HepG2 (cell line): ENCODE results near the gene FGA. TPM values are rescaled to one million over a fixed set of nuclear protein-coding genes. Genes with fewer than 3 reads are reported as not detected.
A peak's percentile ranks its signal among the peaks of the same experiment; 100 is the strongest.

Experiments
- ARID5B ChIP-seq: IDR thresholded peaks from 2 replicates; pipeline ENCODE4 v1.4.0; 2020; ENCODE audit warnings: mild to moderate bottlenecking, missing genetic modification reagents
- BRD4 ChIP-seq: sonication (generic); formaldehyde crosslinking; IDR thresholded peaks from 2 replicates; pipeline ENCODE4 v1.4.0; 2020; ENCODE audit warnings: missing genetic modification reagents
- CCDC6 ChIP-seq: sonication (generic); formaldehyde crosslinking; IDR thresholded peaks from 2 replicates; pipeline ENCODE4 v1.8.1; 2022; ENCODE audit warnings: mild to moderate bottlenecking, missing genetic modification reagents, moderate library complexity
- CENPT ChIP-seq: sonication (generic); formaldehyde crosslinking; IDR thresholded peaks from 2 replicates; pipeline ENCODE4 v1.8.0; 2022; ENCODE audit warnings: low read depth, mild to moderate bottlenecking, moderate library complexity, missing genetic modification reagents
- CREB1 ChIP-seq, 2 experiments: fragments of 450-650 bp in 1 of 2; IDR thresholded peaks; 2 replicates each; pipeline ENCODE4 v1.6.1; 2016 to 2017; ENCODE audit warnings: control low read depth in 1 of 2, mild to moderate bottlenecking in 1 of 2, missing compliant biosample characterization in 1 of 2, missing genetic modification characterization in 1 of 2
- HOXA7 ChIP-seq: sonication (generic); formaldehyde crosslinking; IDR thresholded peaks from 2 replicates; pipeline ENCODE4 v1.8.1; 2022; ENCODE audit warnings: mild to moderate bottlenecking, missing genetic modification reagents, moderate library complexity
- SMAD1 ChIP-seq: sonication (generic); formaldehyde crosslinking; IDR thresholded peaks from 2 replicates; pipeline ENCODE4 v1.4.0; 2020; ENCODE audit warnings: missing genetic modification reagents, low read depth, mild to moderate bottlenecking, borderline replicate concordance
- SP1 ChIP-seq, 2 experiments: fragments of 450-650 bp in 1 of 2; sonication (generic) in 1 of 2; formaldehyde crosslinking in 1 of 2; IDR thresholded peaks; 2 replicates each; pipeline versions ENCODE4 v1.4.0 to v1.6.1; 2016 to 2020; ENCODE audit warnings: missing genetic modification reagents in 1 of 2
- TERF1 ChIP-seq: sonication (generic); formaldehyde crosslinking; IDR thresholded peaks from 2 replicates; pipeline ENCODE4 v1.8.0; 2022; ENCODE audit warnings: mild to moderate bottlenecking, missing genetic modification reagents, moderate library complexity
- ZFP37 ChIP-seq: sonication (generic); formaldehyde crosslinking; IDR thresholded peaks from 2 replicates; pipeline ENCODE4 v1.4.0; 2020; ENCODE audit warnings: missing genetic modification reagents, borderline replicate concordance
- ZMYM3 ChIP-seq: sonication (generic); formaldehyde crosslinking; IDR thresholded peaks from 2 replicates; pipeline ENCODE4 v1.5.1; 2020; ENCODE audit warnings: mild to moderate bottlenecking, missing genetic modification reagents
- ZMYM4 ChIP-seq: sonication (generic); formaldehyde crosslinking; IDR thresholded peaks from 2 replicates; pipeline ENCODE4 v1.8.1; 2023; ENCODE audit warnings: mild to moderate bottlenecking, missing genetic modification reagents
- ZNF124 ChIP-seq: sonication (generic); formaldehyde crosslinking; IDR thresholded peaks from 2 replicates; pipeline ENCODE4 v1.4.0; 2020; ENCODE audit warnings: missing genetic modification reagents
- ZNF550 ChIP-seq: sonication (generic); formaldehyde crosslinking; IDR thresholded peaks from 2 replicates; pipeline ENCODE4 v1.4.0; 2020; ENCODE audit warnings: mild to moderate bottlenecking, missing genetic modification reagents, borderline replicate concordance
- ZNF737 ChIP-seq: sonication (generic); formaldehyde crosslinking; IDR thresholded peaks from 2 replicates; pipeline ENCODE4 v1.5.0; 2020; ENCODE audit warnings: missing genetic modification reagents, mild to moderate bottlenecking, borderline replicate concordance
- polyA plus RNA-seq, 8 experiments: library from polyadenylated mRNA; depleted of rRNA in 3 of 8; stranded (reverse) in 7 of 8; unstranded in 1 of 8; fragments of >200 nt; fragmentation: Illumina TruSeq in 4 of 8; extraction: Trizol in 4 of 8; gene quantifications; 2 replicates each; pipeline versions ENCODE4 v1.2.1 to v1.2.3, GENCODE V29; 2011 to 2016; ENCODE audit warnings: low read depth in 4 of 8, missing spikeins in 1 of 8, mixed read lengths in 1 of 8; ENCODE audit not compliant: insufficient read depth in 1 of 8
- total RNA-seq, 5 experiments: library from RNA; depleted of rRNA; stranded (reverse); fragments of >200 nt; fragmentation: Illumina TruSeq; extraction: Trizol; gene quantifications; 2 replicates each; pipeline ENCODE4 v1.2.3, GENCODE V29; 2016; ENCODE audit warnings: low read depth in 1 of 5
- TF ChIP-seq, protein P1 (sequence below): fragments of 450-650 bp; IDR thresholded peaks from 2 replicates; pipeline ENCODE4 v1.6.1; 2016
- TF ChIP-seq, protein P2 (sequence below): sonication (generic); formaldehyde crosslinking; IDR thresholded peaks from 2 replicates; pipeline ENCODE4 v1.4.0; 2020; ENCODE audit warnings: missing genetic modification reagents
- TF ChIP-seq, protein P3 (sequence below): sonication (generic); formaldehyde crosslinking; IDR thresholded peaks from 2 replicates; pipeline ENCODE4 v1.9.0; 2022; ENCODE audit warnings: missing genetic modification reagents, mild to moderate bottlenecking, borderline replicate concordance

Gene FGA
- total and polyA plus RNA-seq, 2 of the 13 experiments (the other 11 are each of a cell fraction or from before 2014, with no cell fraction given): 640 to 1,523 TPM

GRCh38 chr4:154551872-154552686 is 38.5 kb downstream of the FGA start (continued):
- TF ChIP-seq ZNF737 (CRISPR knock-in tag) (no peak), ZFP37 (CRISPR knock-in tag) (no peak), SMAD1 (CRISPR knock-in tag) (no peak), HOXA7 (no peak), ZNF124 (CRISPR knock-in tag) (no peak), ZMYM4 (CRISPR knock-in tag) (no peak), TERF1 (no peak), SP1 (IDR thresholded peaks at IDR 0.05) (no peak), SP1 (CRISPR knock-in tag; IDR thresholded peaks at IDR 0.05) (no peak), ZNF550 (CRISPR knock-in tag) (no peak), ARID5B (0 out of 2 replicates have a peak, but pooled peaks have one; percentile 25), BRD4 (CRISPR knock-in tag) (no peak), CCDC6 (CRISPR knock-in tag) (no peak), CENPT (no peak), CREB1 (IDR thresholded peaks at IDR 0.05) (no peak), CREB1 (CRISPR knock-in tag; IDR thresholded peaks at IDR 0.05) (no peak), ZMYM3 (no peak)
- TF ChIP-seq, protein P1, sequence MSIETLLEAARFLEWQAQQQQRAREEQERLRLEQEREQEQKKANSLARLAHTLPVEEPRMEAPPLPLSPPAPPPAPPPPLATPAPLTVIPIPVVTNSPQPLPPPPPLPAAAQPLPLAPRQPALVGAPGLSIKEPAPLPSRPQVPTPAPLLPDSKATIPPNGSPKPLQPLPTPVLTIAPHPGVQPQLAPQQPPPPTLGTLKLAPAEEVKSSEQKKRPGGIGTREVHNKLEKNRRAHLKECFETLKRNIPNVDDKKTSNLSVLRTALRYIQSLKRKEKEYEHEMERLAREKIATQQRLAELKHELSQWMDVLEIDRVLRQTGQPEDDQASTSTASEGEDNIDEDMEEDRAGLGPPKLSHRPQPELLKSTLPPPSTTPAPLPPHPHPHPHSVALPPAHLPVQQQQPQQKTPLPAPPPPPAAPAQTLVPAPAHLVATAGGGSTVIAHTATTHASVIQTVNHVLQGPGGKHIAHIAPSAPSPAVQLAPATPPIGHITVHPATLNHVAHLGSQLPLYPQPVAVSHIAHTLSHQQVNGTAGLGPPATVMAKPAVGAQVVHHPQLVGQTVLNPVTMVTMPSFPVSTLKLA: no peak
- TF ChIP-seq, protein P2, sequence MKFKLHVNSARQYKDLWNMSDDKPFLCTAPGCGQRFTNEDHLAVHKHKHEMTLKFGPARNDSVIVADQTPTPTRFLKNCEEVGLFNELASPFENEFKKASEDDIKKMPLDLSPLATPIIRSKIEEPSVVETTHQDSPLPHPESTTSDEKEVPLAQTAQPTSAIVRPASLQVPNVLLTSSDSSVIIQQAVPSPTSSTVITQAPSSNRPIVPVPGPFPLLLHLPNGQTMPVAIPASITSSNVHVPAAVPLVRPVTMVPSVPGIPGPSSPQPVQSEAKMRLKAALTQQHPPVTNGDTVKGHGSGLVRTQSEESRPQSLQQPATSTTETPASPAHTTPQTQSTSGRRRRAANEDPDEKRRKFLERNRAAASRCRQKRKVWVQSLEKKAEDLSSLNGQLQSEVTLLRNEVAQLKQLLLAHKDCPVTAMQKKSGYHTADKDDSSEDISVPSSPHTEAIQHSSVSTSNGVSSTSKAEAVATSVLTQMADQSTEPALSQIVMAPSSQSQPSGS (CRISPR knock-in tag): no peak
- TF ChIP-seq, protein P3, sequence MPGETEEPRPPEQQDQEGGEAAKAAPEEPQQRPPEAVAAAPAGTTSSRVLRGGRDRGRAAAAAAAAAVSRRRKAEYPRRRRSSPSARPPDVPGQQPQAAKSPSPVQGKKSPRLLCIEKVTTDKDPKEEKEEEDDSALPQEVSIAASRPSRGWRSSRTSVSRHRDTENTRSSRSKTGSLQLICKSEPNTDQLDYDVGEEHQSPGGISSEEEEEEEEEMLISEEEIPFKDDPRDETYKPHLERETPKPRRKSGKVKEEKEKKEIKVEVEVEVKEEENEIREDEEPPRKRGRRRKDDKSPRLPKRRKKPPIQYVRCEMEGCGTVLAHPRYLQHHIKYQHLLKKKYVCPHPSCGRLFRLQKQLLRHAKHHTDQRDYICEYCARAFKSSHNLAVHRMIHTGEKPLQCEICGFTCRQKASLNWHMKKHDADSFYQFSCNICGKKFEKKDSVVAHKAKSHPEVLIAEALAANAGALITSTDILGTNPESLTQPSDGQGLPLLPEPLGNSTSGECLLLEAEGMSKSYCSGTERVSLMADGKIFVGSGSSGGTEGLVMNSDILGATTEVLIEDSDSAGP (CRISPR knock-in tag): no peak
